A172 (cell line): ENCODE measurements around the gene MED12L. TPM values are rescaled to one million over a fixed set of nuclear protein-coding genes. Genes with fewer than 3 reads are reported as not detected.

Experiments
- DNase-seq: peaks from one replicate; pipeline ENCODE4 v3.0.0-alpha.2; 2015; ENCODE audit warnings: low spot score
- total RNA-seq: library from RNA; depleted of rRNA; stranded (reverse); fragments of >200 nt; shearing (Covaris generic); gene quantifications from 2 replicates; pipeline ENCODE4 v1.2.3, GENCODE V29; 2014

MED12L gene
- total RNA-seq, 1 experiment from 2014 or later: 0.12 TPM

DNA sequence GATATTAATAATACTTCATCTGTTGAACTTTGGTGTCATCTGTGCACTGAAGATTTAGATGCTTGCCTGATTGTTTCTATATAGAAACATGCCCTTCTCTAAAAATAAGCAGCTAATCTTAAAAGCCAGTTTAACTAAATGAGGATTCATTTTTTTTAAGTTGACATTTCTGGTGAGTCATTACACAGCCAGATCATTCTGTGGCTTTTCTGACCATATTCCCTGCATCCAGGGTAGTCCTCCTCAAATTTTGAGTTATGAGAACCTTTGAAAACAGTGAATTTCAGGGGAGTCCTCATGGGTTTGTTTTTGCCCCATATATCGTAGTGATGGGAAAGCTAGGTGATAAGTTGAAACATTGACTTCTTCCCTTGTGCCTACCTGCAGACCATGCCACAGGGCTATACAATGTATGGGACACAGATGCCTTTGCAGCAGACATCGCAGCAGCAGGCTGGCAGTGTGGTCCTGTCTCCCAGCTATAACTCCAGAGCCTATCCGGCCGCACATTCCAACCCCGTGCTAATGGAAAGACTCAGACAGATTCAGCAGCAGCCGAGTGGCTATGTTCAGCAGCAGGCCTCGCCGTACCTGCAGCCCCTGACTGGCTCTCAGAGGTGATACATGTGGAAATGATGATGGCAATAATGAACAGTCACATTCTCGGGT, 325.6 kb downstream of the MED12L start:
- peak; percentile 61 for DNase-seq

DNA sequence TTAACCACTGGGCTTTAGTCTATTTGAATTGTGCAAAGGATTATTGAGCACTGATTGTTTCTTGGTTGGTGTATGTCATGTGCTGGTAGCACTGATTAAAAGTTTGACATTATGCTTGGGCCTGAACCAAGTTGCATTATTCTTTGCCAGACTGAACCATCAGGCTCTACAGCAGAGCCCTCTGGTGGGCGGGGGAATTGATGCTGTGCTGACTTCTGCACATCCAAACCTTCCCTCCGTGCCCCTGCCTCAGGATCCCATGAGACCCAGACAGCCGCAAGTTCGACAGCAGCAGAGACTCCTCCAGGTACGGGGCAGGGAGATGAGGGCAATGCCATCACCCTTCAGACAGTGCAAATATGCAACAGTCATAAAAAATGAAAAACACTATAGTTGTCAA, 327.5 kb downstream of the MED12L start:
- no peak for DNase-seq

DNA sequence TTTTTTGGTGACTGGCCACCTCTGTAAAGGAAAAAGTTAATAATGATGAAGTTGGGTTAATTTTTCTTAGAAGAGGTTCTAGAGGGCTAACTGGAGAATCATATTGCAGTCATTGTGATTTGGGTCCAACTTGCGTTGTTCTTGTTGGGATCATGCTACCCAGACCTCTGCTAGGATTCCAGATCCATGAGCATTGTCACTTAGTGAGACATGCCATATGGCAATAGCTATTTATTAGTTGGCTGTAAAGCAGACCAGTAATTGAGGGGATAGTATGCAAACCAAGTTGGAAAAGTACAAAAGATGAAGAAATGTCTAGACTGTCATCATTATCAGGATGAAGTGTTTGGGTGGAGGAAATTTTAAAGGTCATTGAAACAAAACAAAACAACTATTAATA, 329.8 kb downstream of the MED12L start:
- no peak for DNase-seq

DNA sequence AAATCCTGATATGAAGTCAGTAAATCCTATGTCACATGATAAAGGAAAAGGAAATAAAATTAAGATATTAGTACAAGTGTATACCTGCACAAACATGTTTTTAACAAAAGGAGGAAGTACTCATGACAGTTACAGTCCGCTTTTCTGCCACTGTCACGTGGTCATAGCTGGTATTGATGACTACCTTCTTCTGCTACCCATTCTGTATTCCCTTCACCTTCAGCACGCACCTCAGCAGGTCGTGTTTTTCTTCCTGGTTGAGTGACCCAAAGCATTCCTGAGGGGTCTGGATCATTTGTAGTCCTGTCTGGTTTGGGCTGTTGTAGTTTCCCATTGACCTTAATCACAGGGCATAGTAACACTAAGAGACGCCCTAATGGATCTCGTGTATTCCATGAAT, 334.3 kb downstream of the MED12L start:
- no peak for DNase-seq

DNA sequence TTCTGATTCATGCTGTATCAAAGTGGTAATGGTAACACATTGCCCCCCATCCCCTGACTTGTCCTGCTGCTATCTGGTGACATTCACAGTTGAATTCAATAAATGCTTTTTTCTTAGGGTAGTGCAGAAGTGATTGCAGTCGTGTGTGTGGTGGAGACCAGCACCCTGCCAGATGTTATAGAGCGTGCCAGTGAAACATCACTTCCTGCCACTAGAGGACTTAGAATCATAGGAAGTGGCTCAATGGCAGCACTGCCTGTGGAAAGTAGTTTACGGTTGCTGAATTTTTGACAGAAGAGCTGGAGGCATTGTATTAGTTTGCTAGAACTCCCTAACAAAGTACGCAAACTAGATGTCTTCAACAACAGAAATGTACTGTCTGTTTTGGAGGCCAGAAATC, 336.5 kb downstream of the MED12L start:
- no peak for DNase-seq

DNA sequence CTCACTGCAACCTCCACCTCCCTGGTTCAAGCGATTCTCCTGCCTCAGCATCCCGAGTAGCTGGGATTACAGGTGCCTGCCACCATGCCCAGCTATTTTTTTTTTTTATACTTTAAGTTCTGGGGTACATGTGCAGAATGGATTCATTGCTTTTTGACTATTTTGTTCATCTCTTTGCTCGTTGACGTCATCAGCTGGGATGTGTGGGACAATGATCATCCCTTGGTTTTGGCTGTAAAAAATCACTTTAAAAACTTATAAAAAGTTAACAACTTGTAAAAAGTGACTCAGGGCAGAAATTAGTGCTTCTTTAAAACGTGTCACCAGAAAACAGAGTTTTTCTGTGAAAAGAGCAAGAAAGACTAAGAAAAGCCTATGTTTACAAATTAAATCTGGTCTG, 337.6 kb downstream of the MED12L start:
- no peak for DNase-seq

DNA sequence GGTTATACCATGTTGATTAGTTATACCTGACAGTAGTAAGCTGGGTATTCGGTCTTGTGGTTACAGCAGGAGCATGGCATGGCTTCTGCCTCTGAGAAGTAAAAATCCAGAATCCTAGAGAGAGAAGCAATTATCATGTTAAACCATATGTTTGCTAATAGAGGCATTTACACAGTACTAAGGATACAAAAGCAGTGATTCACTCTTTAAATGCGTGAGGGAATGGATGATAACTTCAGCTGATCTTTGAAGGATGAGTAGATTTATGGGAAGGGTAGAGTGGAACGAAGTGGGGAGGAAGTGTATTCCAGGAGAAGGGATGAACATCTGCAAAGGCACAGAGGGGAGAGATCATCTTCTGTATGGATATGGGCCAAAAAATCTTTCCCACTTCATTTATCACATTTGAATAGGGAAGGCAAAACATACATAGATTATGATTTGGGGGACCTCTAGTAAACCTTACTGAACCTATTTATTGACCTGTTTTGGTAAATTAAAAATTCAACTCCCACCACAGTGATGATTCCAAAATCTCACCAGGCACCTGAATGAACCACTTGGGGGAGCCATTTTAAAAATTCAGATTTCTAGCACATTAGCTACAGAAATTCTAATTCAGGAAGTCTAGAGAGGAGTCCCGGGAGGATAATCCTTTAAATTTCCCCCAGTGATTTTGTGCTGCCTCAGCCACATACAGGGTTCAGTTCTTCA, 340.3 kb downstream of the MED12L start:
- no peak for DNase-seq

DNA sequence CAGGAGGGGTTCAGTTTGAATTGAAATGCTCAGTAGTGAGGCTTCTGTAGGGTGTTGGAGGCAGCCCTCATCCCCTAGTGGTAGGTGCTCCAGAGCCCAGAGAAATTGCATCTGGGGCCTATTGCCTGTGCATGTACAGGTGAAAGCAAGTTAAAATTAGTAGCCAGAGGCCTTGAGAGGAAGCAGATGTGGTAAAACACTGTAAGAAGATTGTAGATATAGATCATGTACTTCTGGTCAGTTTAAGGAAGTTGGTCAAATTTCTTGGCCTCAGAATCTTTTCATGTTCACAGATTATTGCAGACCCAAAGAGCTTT, 340.8 kb downstream of the MED12L start:
- DNase-seq: no peak

DNA sequence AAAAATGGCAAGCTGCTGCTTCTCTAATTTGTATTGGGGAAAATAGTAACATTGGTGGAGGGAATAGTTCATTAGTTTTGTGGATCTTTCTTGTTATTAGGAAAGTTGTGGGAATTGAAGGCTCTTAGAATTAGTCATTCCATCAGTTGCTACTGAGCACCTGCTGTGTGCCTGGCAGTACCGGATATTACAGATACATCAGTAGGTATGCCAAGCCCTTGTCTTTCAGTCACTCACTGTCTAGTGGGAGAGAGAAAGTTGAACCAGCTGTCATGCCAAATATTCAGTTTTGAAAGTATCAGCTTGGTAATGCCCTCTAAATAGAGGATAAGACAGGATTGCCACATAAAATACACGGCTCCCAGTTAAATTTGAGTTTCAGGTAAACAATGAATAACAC, 342.9 kb downstream of the MED12L start:
- DNase-seq: peak; percentile 38

DNA sequence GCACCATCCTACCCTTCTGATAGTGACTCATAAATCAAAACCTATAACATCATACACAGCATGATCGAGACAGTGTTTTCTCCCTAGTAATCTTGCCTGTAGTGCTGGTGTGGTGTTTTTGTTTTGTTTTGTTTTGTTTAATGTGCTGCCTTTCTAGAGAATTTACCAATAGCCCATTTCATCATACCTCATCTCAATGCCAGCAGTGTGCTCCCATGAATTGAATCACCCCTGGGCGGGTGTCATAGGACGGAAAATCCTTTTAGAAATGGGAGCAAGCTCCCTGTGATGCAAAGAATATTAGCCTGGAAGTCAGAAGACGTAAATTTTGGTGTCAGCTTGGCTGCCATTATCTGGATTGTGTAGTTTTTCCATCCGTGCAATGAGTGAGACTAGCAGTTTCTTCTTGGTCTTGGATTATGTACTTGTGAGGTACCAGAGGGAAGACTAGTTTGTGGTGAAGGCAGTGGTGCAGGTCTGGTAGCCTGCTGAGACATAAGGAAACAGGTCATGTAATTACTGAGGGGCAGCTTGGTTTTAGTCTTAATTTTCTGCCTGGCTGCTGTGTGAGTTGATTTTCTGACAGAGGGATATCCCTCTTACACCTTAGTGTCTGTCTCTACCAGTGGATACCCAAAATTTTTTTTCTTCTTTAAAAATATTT, 345.5 kb downstream of the MED12L start:
- DNase-seq: no peak

DNA sequence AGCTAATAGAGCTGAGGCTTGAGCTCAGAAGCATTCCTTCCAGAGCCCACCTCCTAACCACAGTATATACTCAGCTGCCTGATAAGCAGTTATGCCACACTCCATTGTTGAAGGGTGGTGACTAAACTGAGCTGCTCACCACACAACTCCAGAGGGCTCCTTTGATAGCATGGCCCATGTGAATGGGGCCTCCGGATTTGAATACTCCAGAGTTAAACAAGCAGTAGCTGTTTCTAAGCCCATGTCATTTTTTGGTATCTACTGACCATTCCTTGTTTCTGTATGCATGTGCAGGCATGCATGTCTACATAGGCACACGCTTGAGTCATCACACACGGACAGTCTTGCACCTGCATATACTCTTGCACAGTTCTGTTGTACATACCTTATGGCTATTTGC, 346.5 kb downstream of the MED12L start:
- DNase-seq: peak; percentile 86

DNA sequence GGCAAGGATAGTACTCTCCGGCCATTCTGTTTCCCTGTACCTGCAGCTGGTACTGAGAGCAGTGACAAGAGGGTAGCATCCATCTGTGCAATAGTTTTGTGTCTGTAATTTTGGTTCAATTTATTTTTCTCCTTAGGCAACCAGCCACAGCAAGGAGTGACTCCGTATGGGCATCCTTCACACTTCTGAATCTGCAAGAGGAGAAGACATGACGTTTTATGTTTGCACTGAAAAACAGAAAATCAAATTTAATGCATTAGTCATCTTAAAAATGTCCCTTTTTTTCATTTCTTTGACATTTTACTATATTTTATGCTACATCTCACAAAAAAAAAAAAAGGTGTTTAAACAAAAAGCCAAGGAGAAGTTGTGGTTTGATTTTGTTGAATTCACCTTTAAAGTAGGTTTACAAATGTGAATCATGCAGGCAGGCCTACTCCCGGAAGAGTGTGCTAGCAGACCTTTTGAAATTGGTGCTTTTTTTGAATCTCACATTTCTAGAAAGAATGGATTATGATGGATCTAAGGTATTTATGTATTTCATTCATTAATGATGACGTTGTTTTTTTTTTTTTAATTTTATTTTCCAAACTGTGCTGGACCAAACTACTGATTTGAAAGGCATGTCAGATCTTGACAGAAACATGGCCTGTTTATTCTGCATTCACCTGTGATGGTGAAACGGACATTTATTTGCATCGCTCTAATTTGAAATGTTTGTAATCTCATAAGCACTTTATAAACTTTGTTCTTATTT, 347.3 kb downstream of the MED12L start:
- no peak for DNase-seq

DNA sequence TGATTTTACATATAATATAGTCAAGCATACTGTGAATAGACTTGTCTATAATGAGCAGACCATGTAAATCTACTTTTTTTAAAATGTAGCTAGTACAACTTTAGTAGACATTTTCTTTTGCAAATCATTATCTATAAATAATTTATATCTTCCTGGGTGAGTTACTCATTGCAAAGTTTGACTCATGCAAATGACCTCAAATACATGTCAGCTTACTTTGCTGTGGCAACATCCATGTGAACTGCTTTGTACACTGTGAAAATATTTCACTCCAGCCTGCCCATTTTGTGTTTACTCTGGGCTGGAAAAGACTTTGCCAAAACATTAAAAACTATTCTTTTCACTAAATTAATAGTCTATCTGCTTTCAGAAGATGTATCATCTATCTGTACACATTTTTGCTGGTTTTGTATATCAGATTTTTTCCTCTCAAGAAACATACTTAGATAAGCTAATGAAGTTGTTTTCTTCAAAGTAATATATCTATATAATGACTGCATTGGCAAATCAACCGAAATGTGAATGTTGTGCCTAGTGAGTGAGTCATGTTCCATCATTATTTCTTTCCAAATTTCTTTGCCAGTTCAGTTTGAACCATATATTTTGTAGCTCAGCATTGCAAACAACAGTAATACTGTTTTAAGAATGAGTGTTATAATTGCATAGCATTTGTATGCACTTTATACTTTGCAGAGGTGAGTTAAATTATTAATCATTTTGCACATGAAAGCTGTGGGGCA, 348.9 kb downstream of the MED12L start:
- peak; percentile 73 for DNase-seq

DNA sequence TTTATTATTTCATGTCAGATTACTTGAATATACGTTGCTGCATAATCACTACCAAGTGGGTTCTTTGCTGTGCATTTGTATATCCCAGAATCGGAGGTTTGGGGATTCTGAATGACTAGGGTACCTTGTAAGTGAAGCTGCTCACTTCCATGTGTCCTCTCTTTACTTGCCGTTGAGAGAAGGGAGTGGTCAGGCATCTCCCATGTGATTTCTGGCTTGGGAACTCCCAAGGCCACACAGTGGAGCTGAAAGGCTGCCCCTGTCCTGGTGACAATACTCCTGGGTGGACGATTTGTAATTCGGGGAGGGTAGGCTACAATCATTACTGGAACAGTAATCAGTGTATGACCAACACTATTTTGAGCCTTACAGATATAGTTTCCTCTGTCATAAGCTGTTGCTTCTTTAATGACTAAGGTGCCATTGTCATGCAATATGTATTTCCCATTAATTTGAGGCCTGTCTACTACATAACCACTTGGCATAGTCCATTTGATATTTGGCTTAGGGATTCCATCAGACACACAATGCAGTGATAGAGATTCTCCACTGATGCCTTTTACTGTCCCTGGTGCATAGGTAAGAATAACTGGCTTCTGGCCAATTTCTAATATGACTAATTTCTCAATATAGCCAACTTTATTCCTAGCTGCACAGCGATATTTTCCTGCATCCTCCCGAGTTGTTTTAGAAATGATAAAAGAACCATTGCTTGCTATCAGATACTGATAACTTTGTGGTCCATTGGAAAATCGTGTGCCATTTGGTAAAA, 351.4 kb downstream of the MED12L start:
- no peak for DNase-seq

DNA sequence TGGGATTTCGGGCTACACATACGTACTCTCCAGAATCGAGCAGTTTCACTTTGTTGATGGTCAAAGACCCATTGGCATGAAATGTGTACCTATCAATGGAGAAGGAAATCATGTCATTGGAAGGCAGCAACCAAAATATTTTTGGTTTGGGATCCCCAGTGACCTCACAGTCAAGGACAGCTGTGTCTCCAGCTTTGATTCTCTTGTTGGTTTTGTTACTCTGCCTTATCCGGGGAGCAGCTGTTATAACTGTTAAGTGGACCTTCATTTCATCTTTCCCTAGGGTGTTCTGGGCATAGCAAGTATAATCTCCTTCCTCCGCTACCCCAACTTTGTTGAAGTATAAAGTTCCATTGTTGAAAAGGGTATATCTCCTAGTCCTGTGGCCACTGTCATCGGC, 352.4 kb downstream of the MED12L start:
- DNase-seq: no peak

DNA sequence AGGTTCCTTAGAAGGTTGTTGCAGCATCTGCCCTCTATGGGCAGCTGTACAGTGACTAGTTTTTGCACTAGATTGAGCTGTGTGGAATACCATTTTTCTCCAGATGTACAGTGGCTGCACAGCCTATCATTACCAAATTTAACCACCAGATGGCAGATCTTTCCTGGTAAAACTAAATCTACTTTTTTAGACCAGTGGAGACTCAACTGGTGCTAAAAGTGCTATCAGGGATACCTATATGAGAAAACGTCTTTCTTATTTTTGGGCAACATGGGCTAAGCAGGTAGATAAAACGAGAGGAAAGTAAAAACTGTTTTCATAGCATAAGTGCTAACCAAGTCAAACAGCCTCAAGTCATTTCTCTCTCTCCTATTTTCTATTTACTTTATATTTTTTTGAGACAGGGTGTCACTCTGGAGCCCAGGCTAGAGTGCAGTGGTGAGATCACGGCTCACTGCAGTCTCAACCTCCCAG, 354.2 kb downstream of the MED12L start:
- peak; percentile 83 for DNase-seq

DNA sequence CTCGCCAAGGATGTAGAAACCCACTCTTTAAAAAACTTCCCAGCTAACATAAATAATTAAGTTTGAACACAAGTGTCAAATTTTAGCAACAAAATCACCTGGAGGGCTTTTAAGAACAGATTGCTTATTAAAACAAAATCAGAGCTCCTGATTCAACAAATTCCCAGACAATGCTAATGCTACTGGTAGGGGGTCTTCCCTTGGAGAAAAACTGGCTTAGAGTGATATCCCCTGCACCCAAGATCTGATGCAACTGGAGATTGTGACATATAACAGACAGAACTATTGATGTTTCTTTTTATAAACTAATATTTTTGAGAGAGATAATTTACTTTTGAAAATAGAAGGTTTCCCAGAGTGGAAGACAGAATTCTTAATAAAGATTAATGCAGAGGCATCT, 355.5 kb downstream of the MED12L start:
- no peak for DNase-seq

DNA sequence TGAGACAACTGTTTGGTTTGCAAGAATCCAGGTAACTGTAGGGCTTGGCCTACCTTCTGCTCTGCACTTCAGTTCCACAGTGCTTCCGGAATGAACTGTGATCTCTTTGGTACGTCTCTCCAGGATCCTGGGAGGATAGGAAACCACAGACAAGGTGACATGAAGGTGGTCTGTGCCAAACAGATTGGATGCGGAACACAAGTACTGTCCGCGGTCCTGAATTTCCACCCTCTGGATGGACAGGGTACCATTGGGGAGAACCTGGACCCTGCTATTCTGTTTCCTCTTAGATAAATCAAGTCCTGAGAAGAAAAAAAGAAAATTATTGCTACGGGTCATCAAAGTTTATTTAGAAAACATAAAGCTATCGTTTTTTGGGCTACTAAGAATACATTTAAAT, 358.1 kb downstream of the MED12L start:
- DNase-seq: peak; percentile 24

DNA sequence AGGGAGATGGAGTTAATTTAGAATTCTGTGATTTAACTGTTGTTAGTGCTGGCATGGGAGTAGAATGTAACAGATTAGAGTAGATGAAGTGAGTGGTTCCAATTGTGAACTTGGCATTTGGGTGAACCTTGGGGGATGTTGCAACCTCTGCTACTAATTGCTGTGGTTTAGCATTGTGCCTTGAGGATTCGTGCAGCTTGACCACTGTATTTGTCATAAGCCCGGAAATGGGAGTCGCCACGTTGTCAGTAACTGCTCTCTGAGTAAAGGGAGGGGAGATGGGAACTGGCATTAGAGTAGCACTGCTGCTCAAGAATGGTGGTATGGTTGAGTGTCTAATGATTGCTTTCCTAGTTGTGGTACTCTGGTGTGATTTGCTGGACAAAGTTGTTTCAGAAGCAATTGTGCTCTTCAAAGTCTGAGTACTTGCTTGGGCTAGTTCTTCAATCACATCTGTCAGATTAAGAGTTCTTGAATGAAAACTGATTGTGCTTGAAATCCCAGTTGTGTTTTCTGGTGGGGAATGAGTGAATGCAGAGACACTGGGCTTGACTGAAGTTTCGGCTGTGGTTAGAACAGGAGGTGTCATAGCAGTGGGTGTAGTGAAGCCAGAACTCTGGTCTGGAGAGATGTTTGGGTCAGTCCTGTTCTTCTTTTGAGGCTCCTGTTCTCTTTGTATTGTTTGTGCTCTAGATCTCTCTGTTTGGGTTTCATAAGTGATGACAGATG, 360.0 kb downstream of the MED12L start:
- DNase-seq: peak; percentile 90

DNA sequence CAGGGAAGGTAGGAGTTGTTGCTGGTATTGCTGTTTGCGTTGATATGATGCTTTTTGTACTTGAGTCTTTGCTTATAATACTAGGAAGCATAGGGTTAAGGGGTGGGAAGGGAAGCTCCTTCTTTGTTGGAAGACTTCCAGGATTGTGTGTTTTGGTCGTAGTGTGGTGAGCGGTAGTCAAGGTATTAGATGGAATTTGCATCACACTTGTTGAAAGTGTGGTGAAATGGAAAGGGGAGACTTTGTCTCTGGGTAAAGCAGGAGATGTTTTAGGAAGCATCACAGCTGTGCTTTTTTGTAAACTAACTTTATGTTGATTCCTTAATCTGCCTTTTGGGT, 360.5 kb downstream of the MED12L start:
- no peak for DNase-seq
